Heart left ventricle (tissue), 16 donors: ENCODE measurements around the gene SLC7A5. TPM values are rescaled to one million over a fixed set of nuclear protein-coding genes. Genes with fewer than 3 reads are reported as not detected.

Experiments used
- ATAC-seq, 4 donors: fragments of 200-7000 bp; cut with Tn5 transposase; one replicate each; pipeline ENCODE4 v1.9.1; 2020 to 2022; ENCODE audit warnings: moderate library complexity in 4 of 4, mild to moderate bottlenecking in 3 of 4, moderate number of reproducible peaks in 1 of 4
- DNase-seq, 5 donors: peaks; one replicate each; pipeline ENCODE4 v3.0.0-alpha.2; 2020
- H3K27ac ChIP-seq, 12 donors: fragments of 200-600 bp; sonication (generic) in 4 of 12; one replicate each; pipeline versions ENCODE4 v1.5.0 to v1.8.0; 2016 to 2022; ENCODE audit warnings: mild to moderate bottlenecking in 2 of 12
- H3K27me3 ChIP-seq, 9 donors: fragments of 200-600 bp; sonication (generic) in 2 of 9; one replicate each; pipeline versions ENCODE4 v1.5.1 to v1.8.0; 2016 to 2022; ENCODE audit warnings: mild to moderate bottlenecking in 3 of 9
- H3K36me3 ChIP-seq, 9 donors: fragments of 200-600 bp; sonication (generic) in 2 of 9; one replicate each; pipeline versions ENCODE4 v1.5.0 to v1.8.0; 2018 to 2022; ENCODE audit warnings: mild to moderate bottlenecking in 2 of 9
- H3K4me1 ChIP-seq, 12 donors: fragments of 200-600 bp; sonication (generic) in 4 of 12; one replicate each; pipeline versions ENCODE4 v1.5.0 to v1.8.0; 2016 to 2022; ENCODE audit warnings: mild to moderate bottlenecking in 3 of 12
- H3K4me3 ChIP-seq, 12 donors: fragments of 200-600 bp; sonication (generic) in 4 of 12; one replicate each; pipeline versions ENCODE4 v1.5.0 to v1.8.0; 2017 to 2022; ENCODE audit warnings: mild to moderate bottlenecking in 9 of 12, moderate library complexity in 4 of 12
- H3K9me3 ChIP-seq, 12 donors: fragments of 200-600 bp; sonication (generic) in 4 of 12; one replicate each; pipeline versions ENCODE4 v1.5.0 to v1.8.0; 2016 to 2022; ENCODE audit warnings: mild to moderate bottlenecking in 1 of 12
- POLR2A ChIP-seq, 2 donors: fragments of 450-650 bp; IDR thresholded peaks; one replicate each; pipeline ENCODE4 v1.6.1; 2017; ENCODE audit warnings: antibody characterized with exemption in 2 of 2, mild to moderate bottlenecking in 2 of 2, moderate library complexity in 2 of 2
- WGBS, 4 donors: extraction: QIAGEN DNeasy Blood & Tissue Kit in 2 of 4; methylation state at CpG; one replicate each; pipeline versions ENCODE4 v1.1.5 to v1.1.7; 2013 to 2018; 5-methylcytosine and 5-hydroxymethylcytosine counted together
- intact Hi-C, 10 donors: fragments of 100-400 bp; cut with DNase I; formaldehyde crosslinking; loops; one replicate each; pipeline versions ENCODE4 v1.11.1 to v1.14.2; 2022
- microRNA-seq, 4 donors: library from miRNA; unstranded; fragments of <30 nt; microRNA quantifications; one replicate each; pipeline versions ENCODE4 to v1.2.0, GENCODE V29; 2017 to 2020
- polyA plus RNA-seq, 2 donors: library from polyadenylated mRNA; stranded (reverse); fragments of 200-250 nt; gene quantifications; one replicate each; pipeline ENCODE4 v1.2.3, GENCODE V29; 2013
- total RNA-seq, 9 donors: library from RNA; depleted of rRNA in 2 of 9; stranded (reverse); fragments of >200 nt in 2 of 9; fragmentation: NEBNext Ultra II Directional in 3 of 9; extraction: Animal tissue kit (Norgen Biotek cat#: 25700) in 3 of 9; gene quantifications; one replicate each; pipeline versions ENCODE4 v1.1.0 to v1.2.4, GENCODE V29; 2016 to 2023
- TF ChIP-seq, protein P1 (sequence below), 12 donors: fragments of 200-600 bp; sonication (generic) in 4 of 12; IDR thresholded peaks; one replicate each; pipeline versions ENCODE4 v1.5.0 to v1.8.0; 2018 to 2022; ENCODE audit warnings: antibody characterized with exemption in 12 of 12, mild to moderate bottlenecking in 5 of 12
- donor health status: ischemic (EF 13 %, LVEDD 7.1; RV severe dilation, severe dysfunction).
- donor health status: healthy with polysubstance abuse.
- donor health status: DM: no; HTN: yes; CAD: no.
- donor health status: DM: no; HTN: no; CAD: no.
- donor health status: ischemic (EF 25% LVEDD 6.9; RV normal size, moderate dysfunction).
- donor health status: ischemic (EF 25% LVEDD 5.7; RV mildly dilated, moderate dysfunction).
- donor health status: healthy.
- donor health status: DM: yes; HTN: yes; CAD: no.
- donor health status: ischemic (EF 35%, LVEDD 5.7; RV mildly dilated, moderate dysfunction).
- donor health status: nonischemic (EF 11% LVEDD 7.7; RV severe dilation, severe dysfunction).
- donor health status: DM: yes; HTN: yes; CAD: no.
- donor health status: PGD.
- donor health status: ischemic (EF 29% LVEDD 5.4; RV normal size, mild dysfunction).
- donor health status: nonischemic (EF 23%, LVEDD 6.1; RV moderate dilation, normal function).

The SLC7A5 gene
- total and polyA plus RNA-seq, 11 donors = 1.7 to 12.2 (median 3.2) TPM

DNA sequence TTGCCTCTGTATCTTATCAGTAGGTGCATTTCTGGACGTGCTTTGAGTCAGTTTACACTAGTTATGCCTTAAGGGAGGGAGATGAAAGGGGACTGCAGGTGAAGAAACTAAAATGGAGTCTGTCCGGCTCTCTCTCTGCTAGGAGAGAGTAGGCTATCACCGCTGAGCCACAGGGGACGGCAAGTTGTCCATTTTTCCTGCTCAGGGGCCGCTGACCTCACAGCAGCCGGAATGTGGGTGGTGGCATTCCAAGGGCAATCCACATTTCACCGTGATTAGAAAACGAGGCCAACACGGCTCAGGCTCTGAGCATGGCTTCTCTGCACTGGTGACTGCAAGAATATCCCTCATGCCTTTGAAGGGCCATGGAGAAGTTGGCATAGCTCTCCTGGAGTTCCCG is 84.5 kb downstream of the SLC7A5 start:
- peaks cover 0 to 6% (median 0%) of the 10 kb centered on the region in 9 donors for H3K27me3 ChIP-seq
- H3K4me3 ChIP-seq = no peak overlapping the region
- H3K4me1 ChIP-seq = peaks cover 0 to 18% (median 0%) of the 10 kb centered on the region in 12 donors
- intact Hi-C loops = loop anchor here in 1 of 10 donors (10.0 kb wide), 1 partner anchor 120 kb away; no protein-coding TSS in a partner anchor
- DNase-seq = no peak
- H3K9me3 ChIP-seq = no peaks in the 10 kb centered on the region
- WGBS, 4 donors = 29 to 41% (median 38%) methylated on average over 10 of the region's 10 CpGs
- TF ChIP-seq POLR2A (IDR thresholded peaks at IDR 0.05) = no peak
- TF ChIP-seq, protein P1, sequence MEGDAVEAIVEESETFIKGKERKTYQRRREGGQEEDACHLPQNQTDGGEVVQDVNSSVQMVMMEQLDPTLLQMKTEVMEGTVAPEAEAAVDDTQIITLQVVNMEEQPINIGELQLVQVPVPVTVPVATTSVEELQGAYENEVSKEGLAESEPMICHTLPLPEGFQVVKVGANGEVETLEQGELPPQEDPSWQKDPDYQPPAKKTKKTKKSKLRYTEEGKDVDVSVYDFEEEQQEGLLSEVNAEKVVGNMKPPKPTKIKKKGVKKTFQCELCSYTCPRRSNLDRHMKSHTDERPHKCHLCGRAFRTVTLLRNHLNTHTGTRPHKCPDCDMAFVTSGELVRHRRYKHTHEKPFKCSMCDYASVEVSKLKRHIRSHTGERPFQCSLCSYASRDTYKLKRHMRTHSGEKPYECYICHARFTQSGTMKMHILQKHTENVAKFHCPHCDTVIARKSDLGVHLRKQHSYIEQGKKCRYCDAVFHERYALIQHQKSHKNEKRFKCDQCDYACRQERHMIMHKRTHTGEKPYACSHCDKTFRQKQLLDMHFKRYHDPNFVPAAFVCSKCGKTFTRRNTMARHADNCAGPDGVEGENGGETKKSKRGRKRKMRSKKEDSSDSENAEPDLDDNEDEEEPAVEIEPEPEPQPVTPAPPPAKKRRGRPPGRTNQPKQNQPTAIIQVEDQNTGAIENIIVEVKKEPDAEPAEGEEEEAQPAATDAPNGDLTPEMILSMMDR (IDR thresholded peaks at IDR 0.05) = no peak
- H3K27ac ChIP-seq = no peak overlapping the region
- peak in 3 of 4 donors; percentile 20 to 54 (median 30) for ATAC-seq
- H3K36me3 ChIP-seq = no peaks in the 10 kb centered on the region

DNA sequence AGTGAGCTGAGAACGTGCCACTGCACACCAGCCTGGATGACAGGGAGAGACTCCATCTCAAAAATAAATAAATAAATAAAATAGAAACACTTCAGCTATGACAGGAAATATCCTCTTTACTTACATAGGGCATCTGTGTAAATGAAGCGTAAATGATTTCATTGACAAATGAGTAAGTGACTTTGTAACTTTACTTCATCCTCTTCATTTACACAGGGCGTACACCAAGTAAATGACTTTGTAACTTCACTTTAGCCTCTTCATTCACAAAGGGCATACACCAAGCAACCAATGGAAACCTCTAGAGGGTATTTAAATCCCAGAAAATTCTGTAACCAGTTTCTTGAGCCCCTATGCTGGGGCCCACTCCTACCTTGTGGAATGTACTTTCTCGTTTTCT is 87.3 kb downstream of the SLC7A5 start:
- ATAC-seq = no peak
- Histone ChIP-seq H3K4me3 (no peak overlapping the region), H3K27ac (no peak overlapping the region), H3K36me3 (no peaks in the 10 kb centered on the region), H3K9me3 (no peaks in the 10 kb centered on the region), H3K27me3 (peaks cover 0 to 6% (median 0%) of the 10 kb centered on the region in 9 donors), H3K4me1 (peaks cover 0 to 41% (median 8%) of the 10 kb centered on the region in 12 donors)
- intact Hi-C loops = loop anchor here in 1 of 10 donors (10.0 kb wide), 1 partner anchor 123 kb away; no protein-coding TSS in a partner anchor
- no peak for TF ChIP-seq POLR2A (IDR thresholded peaks at IDR 0.05)
- TF ChIP-seq, protein P1 (IDR thresholded peaks at IDR 0.05) = no peak
- 91 to 97% (median 95%) methylated on average over 4 of the region's 4 CpGs for WGBS, 4 donors
- no peak for DNase-seq

DNA sequence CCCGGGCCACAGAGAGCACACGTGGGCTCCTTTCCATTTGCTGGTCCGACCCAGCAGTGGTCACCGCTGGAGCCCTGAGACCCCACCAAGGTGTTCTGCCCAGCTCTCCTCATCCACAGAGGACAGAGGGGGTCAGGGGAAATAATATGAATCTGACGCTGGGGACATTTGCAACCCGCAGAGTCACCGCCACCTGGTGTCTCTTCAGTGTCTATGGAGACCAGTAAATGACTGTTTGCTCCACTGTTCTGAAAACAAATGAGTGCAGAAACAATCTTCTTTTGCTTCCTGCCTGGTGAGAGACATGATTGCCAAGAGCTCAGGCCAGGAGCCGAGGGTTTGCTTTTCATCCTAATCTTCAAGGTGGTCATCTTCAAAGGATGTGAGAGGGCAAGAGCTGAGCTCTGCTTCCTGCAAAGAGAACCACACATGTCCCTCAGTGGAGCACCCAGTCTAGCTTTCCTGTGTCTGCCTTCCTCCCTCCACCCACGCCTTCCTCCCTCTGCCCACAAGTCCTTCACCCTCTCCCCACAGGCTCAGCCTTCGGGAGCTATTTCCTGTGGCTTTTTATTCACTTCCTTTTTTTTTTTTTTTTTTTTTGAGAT is 88.8 kb downstream of the SLC7A5 start:
- peak overlapping the region in 1 of 12 donors; percentile 59 for H3K27ac ChIP-seq
- H3K36me3 ChIP-seq = no peaks in the 10 kb centered on the region
- no peak for TF ChIP-seq POLR2A (IDR thresholded peaks at IDR 0.05)
- TF ChIP-seq, protein P1 (IDR thresholded peaks at IDR 0.05) = no peak
- H3K4me1 ChIP-seq = peaks cover 0 to 41% (median 8%) of the 10 kb centered on the region in 12 donors
- DNase-seq (peak in 3 of 5 donors; percentile 48 to 54 (median 49)), ATAC-seq (peak in 1 of 4 donors; percentile 56)
- intact Hi-C loops = loop anchor here in 1 of 10 donors (10.0 kb wide), 1 partner anchor 124 kb away; no protein-coding TSS in a partner anchor
- H3K4me3 ChIP-seq = no peak overlapping the region
- H3K9me3 ChIP-seq = no peaks in the 10 kb centered on the region
- WGBS, 4 donors = 71 to 79% (median 77%) methylated on average over 10 of the region's 10 CpGs
- H3K27me3 ChIP-seq = peaks cover 0 to 9% (median 0%) of the 10 kb centered on the region in 9 donors

Small RNA genes within 50 kb of the gene (microRNA-seq; reads per million reads assigned to microRNA genes)
- gene MIR6775 = 0 to 0.21 (median 0) reads per million in 4 donors

Other genes with a start within 250 kb of the SLC7A5 start
- 10 to 100 TPM in 8 of 9 donors, 1 to 10 TPM in 1; 6.8 to 19.2 (median 13.7) TPM for gene KLHDC4, start 103.5 kb downstream of the SLC7A5 start, total RNA-seq
- gene KLHDC4, start 103.5 kb downstream of the SLC7A5 start, polyA plus RNA-seq = 10 to 100 TPM; 17.8 to 20.5 TPM
- under 1 TPM in 2 of 9 donors, not detected in 7; 0.25 to 0.44 TPM for gene CA5A, start 67.0 kb upstream of the SLC7A5 start, total RNA-seq
- gene CA5A, start 67.0 kb upstream of the SLC7A5 start, polyA plus RNA-seq = under 1 TPM in 1 of 2 donors, not detected in 1; 0.08 TPM
- gene BANP, start 81.9 kb upstream of the SLC7A5 start, total RNA-seq = 10 to 100 TPM; 11.9 to 20.7 (median 14.3) TPM
- gene BANP, start 81.9 kb upstream of the SLC7A5 start, polyA plus RNA-seq = 1 to 10 TPM; 7.2 to 9.2 TPM